ENCODE measurements around the gene CLIP2. TPM values are rescaled to one million over a fixed set of nuclear protein-coding genes. Genes with fewer than 3 reads are reported as not detected.
"Not testable (repeated sequence)": the region's sequence is repeated elsewhere in the genome, so short reads cannot be mapped to it uniquely, and the experiment has no call there.

CLIP2 gene
- total RNA-seq, 1 experiment from 2014 or later, result 39.4 TPM

DNA sequence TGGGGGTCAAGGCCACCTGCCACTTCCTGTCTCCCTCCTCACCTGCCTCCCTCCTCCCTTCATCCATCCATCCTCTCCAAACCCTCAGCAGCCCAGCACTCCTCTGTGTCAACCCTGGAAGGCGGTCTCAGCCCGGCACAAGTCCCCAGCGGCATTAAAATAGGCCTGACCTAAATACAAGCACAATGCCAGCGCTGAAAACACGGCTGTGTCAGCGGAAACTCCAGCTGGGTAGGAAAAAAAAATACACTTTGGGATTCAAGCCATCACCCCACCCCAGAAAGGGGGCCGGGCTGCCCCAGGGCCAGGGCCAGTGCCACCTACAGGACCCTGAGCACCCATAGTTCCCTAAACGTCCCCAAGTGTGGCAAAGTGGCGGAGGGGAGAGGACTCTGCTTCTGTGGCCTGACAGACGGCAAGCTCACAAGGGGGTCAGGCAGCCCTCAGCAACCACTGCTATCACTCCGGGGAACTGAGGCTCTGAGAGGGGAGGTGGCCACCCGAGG, 141.8 kb downstream of the CLIP2 start:
- no peak for DNase-seq (ENCODE audit: low read depth)

DNA sequence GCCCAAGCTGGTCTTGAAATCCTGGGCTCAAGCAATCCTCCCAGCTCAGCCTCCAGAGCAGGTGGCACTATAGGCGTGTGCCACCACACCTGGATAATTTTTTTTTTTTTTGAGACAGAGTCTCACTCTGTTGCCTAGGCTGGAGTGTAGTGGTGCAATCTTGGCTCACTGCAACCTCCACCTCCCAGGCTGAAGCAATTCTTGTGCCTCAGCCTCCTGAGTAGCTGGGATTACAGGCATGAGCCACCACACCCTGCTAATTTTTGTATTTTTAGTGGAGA, 148.0 kb downstream of the CLIP2 start:
- DNase-seq (ENCODE audit: low read depth), result not testable (repeated sequence)

DNA sequence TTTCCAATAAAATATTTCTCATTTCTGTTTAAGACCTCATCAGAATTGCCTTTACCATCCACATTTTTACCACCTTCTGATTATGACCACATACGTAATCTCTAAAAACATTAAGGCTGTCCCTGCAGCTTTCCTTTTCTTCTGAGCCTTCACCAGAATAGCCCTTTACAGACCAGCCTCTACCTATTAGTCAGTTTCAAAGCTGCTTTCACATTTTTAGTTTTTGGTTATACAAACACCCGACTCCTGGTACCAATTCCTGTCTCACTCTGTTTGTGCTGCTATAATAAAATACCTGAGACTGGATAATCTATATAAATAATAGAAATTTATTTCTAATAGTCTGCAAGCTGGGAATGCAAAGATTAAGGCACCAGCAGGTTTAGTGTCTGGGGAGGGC, 149.1 kb downstream of the CLIP2 start:
- DNase-seq (ENCODE audit: low read depth), result no peak

DNA sequence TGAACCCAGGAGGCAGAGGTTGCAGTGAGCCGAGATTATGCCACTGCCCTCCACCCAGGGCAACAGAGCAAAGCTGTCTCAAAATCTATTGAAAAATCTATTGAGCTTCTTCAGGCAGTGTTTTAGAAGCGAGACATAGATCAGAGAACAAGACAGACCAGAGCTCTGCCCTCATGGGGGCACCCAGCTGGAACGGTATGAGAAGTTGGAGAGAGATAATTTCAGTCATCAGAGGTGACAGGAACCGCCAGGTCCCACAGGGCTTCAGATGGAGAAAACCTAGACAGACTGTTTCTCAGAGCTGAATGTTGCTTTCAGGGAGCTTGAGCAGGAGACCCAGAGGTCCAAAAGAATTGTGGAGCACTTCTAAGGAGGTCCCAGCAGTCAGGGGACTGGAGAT, 150.3 kb downstream of the CLIP2 start:
- no peak for DNase-seq (ENCODE audit: low read depth)

DNA sequence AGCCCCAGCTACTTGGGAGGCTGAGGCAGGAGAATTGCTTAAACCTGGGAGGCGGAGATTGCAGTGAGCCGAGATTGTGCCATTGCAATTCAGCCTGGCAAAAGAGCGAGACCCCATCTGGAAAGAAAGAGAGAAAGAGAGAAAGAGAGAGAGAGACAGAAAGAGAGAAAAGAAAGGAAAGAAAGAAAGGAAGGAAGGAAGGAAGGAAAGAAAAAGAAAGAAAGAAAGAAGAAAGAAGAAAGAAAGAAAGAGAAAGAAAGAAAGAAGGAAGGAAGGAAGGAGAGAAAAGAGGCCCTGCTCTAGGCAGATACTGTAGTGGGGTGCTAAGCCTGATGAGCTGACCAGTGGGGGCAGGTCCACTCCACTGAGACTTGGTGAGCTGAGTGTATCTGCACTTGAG, 150.9 kb downstream of the CLIP2 start:
- not testable (repeated sequence) for DNase-seq (ENCODE audit: low read depth)

DNA sequence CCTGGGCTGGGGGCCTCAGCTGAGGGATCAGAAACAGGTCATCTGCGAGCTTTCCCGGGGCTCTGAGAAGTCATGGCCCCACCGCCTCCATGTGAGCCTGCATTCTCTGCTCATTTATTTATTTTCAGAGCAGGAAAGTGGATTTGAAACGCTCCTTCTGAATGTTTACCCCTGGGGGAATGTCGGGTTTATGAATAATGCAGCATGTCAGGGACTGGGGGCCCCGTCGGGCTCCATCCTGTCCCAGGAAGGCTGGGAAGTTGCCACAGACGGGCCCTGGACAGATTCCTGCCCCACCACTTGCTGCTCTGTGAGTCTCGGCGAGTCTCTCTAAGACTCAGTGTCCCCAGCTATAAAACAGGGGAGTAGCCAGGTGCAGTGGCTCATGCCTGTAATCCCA, 152.6 kb downstream of the CLIP2 start:
- DNase-seq (ENCODE audit: low read depth), result no peak

DNA sequence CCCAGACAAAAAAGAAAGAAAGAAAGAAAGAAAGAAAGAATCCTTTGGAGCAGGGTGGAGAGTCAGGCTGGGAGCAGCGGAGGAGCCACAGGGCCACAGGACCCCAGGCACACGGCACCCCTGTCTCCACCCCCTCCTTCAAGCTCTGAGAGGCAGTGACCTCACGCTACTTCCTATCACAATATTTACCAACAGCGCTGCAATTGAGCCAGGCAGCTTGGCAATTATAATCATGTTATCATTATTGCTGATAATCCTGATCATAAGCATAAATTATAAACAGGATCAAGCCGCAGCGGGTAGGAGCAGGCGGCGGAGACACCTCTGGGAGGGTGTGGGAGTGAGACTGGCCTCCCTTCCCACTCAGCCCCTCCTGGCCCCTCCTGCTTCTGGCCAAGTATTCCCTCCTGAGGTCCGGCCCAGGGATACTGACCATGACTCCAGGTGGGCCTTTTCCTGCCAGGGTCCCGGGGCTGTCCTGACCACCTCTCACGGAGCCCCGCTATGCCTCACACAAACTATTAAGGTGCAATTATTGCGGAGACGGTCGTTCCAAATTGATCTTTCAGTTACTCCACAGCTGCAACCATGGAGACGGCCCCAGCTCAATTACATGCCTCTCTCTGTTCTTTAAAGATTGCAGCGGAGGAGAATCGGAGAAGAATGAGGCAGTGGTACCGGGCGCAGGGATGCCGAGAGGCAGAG, 154.5 kb downstream of the CLIP2 start:
- no peak for DNase-seq (ENCODE audit: low read depth)

DNA sequence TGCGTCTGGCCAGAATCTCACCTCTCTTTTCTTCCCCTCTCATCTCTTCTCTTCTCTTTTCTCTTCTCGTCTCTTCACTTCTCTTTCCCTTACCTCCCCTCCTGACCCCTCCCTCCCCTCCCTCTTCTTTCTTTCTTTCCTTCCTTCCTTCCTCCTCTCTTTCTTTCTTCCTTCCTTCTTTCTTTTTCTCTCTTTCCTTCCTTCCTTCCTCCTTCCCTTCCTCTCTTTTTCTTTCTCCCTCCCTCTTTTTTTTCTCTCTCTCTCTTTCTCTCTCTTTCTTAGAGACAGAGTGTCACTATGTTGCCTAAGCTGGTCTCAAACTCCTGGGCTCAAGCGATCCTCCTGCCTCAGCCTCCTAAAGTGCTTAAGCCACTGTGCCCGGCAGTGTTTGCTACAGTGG, 159.9 kb downstream of the CLIP2 start:
- DNase-seq (ENCODE audit: low read depth), result no peak

DNA sequence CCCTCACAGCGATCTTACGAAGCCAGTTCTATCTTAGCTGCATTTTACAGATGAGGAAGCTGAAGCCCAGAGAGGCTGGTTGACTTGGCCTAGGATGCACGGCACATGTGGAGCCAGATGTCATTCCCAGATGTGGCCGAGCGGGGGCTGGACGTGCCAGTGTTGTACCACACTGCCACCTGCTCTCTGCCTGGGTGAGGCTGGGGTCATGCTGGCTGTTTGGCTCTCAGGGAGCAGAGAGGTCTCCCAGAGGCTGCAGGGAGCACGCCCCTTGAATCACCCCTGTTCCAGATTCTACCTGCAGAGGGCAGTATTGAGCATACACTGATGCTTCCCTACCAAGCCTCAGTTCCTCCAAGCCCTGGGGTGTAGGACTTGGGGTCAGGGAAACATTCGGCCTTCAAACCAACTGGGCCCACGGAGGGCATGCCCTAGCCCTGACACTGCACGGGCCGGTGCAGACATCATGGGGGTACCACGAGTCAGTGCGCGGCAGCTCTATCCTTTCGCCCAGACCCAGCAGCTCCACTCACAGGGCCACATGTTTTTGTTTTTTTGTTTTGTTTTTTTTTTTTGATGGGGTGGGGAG, 160.7 kb downstream of the CLIP2 start:
- peak; percentile 68 for DNase-seq (ENCODE audit: low read depth)

DNA sequence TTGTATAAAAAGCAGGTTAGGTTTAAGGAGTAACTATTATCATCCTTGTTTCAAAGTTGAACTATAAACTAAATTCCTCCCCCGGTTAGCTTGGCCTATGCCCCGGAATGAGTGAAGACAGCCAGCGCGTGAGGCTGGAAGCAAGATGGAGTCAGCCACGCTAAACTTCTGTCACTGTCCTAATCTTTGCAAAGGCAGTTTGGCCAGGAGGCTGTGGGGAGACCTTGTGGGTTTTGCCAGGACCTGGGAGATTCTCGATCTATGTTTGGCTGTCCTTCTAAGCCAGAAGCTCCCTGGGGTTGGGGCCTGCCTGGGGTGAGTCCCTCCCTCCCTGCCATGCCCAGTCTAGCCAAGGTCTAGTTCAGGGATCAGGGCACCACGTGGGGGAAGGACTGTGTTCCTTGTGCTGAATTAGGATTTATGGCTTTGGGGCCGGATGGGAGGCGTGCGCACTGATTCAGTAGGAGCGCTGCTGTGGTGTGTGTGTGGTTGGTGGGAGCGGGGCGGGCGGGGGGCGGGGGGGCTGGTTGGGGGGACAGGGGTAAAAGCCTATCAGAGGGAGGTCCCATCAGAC, 163.6 kb downstream of the CLIP2 start:
- peak; percentile 31 for DNase-seq (ENCODE audit: low read depth)

DNA sequence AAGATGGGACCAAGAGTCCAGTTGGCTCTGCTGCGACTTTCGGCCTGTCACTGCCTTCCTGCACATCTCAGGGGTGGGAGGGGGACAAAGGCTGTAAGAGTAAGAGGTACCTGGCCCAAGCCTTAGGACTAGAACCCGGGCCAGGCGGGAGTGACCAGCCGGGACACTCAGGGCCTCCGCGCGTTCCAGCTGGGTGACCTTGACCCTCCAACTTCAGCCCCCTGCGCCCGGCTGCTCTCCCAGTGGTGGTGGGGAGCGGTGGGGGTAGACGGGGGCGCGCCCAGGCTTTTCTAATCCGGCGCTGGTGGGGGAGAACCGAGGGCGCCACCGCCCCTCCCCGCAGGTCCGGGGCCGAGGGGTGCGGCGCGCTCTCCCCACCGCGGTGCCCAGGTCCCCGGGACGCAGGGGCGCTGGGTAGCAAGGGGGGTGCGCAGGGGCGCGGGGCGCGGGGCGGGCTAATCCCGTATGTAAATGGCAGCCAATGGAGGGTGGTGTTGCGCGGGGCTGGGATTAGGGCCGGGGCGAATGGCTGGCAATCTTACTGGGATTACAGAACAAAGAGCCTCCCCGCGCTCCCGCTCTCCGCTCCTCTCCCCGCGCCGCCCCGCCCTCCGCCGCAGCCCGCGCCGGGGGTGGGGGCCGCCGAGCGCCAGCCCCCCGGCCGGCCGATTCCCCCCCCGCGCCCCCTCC, 164.3 kb downstream of the CLIP2 start, which contains the start of gene GTF2IRD1:
GTF2IRD1 (plus strand) TSS at position 585 of the 690 bp plus-strand sequence. CDS start 54,175 bp downstream, outside the sequence.
- peak; percentile 80 for DNase-seq (ENCODE audit: low read depth)

DNA sequence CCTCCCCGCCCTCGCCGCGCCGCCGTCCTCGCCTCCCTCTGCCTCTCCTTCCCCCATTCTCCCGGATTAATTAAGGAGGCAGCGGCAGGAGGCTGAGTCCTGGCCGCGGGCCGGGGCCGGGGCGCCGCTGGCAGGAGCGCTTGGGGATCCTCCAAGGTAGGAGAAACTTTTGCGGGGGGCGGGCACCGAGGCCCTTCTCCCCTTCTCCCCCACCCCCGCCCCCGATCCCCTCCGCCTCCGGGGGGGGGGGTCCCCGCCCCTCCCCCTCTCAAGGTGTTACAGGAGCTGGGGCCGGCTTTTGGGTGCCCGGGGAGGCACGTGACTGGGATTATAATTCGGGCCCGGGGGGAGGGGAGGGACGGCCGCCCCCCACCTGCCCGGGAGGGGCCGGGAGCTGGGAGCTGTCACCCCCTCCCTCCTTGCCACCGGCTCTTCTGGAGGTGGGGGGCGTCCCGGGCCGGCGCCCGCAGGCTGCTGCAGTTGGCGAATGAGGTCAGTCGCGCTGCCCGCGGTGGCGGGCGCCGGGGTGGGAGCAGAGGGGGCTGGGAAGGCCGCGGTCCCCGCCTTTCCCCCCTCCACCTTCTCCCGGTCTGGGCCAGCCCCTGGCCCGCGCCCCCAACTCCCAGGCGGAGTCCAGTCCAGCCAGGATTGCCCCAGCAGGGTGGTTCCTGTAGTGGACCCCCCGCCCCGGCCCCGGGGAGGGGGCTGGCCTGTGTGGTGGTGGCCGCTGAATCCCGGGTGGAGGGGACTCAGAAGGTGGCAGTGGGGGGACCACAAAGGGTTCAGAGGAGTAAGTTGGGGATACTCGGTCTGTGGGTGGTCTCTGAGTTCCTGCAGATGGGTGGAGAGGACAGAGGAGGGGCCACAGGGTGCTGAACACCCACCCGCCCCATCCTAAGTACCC, 165.1 kb downstream of the CLIP2 start:
- no peak for DNase-seq (ENCODE audit: low read depth)

DNA sequence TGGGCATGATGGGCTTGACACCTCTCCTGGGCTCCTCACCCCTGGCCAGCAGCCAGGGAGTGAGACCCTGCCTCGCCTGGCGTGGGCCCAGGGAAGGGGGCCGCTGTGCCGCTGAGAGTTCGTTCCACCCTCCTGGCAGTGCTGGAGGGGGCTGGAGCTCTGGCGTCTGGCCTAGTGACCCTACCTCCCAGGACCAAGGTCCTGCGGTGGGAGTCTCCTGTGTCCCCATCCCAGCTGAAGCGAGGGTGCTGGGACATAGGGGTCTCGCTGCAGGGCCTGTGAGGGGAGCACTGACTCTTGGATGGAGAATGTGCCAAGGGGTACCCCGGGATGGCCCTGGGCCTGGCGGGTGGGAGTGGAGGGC, 165.7 kb downstream of the CLIP2 start:
- no peak for DNase-seq (ENCODE audit: low read depth)

DNA sequence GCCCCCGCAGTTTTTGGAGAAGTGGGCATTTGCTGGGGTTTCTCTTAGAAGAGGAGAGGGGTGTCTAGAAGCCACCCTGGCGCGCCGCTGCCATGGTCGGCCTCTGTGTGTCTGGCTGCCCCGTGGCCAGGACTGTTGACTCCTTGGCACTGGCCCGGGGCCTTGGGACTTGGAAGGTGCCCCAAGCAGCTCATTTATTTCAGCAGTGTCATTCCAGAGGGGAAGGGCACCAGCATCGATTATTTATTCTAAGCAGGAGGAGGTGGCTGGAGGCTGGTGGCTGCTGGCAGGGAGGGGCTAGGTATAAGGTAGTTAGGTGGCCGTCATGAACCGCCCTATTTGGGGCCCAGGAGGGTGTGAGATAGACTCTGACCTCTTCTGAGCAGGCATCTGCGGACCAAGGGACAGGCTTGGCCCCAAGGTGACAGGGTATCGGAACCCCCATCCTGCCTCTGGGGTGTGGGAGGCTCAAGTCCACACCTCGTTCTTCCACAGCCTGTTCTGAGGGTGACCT, 166.1 kb downstream of the CLIP2 start:
- DNase-seq (ENCODE audit: low read depth), result no peak

Other genes starting within 250 kb of the CLIP2 start
- 103 and 121 TPM in 2 replicates for gene LIMK1, start 205.6 kb upstream of the CLIP2 start, total RNA-seq (2014; rRNA removed)
- gene EIF4H, start 115.1 kb upstream of the CLIP2 start, total RNA-seq (2014; rRNA removed), result 433 and 448 TPM in 2 replicates
- gene LAT2, start 79.4 kb upstream of the CLIP2 start, total RNA-seq (2014; rRNA removed), result 0.23 and 3.6 TPM in 2 replicates
- 85.3 and 99.9 TPM in 2 replicates for gene RFC2, start 35.0 kb upstream of the CLIP2 start, total RNA-seq (2014; rRNA removed)
- gene GTF2IRD1, start 164.5 kb downstream of the CLIP2 start, total RNA-seq (2014; rRNA removed), result 18.1 and 19.7 TPM in 2 replicates